ENCODE results near the gene PDCD11. TPM values are rescaled to one million over a fixed set of nuclear protein-coding genes. Genes with fewer than 3 reads are reported as not detected.

Gene PDCD11
- total RNA-seq, 1 donor from 2014 or later = 72.8 TPM

- Histone ChIP-seq H3K4me1 (ENCODE audit: insufficient read depth, low read length) (no peaks in the 10 kb centered on the region), H2AFZ (ENCODE audit: low read depth, low read length) (no peak overlapping the region), H3K9me3 (ENCODE audit: insufficient read depth, low read depth, low read length) (no peaks in the 10 kb centered on the region), H3K4me2 (ENCODE audit: low read length) (no peak overlapping the region), H3K36me3 (ENCODE audit: insufficient read depth, low read length) (peaks cover 64% of the 10 kb centered on the region), H4K20me1 (ENCODE audit: insufficient read depth, low read length) (peaks cover 51% of the 10 kb centered on the region), H3K27me3 (ENCODE audit: insufficient read depth, low read length) (no peaks in the 10 kb centered on the region), H3K9ac (ENCODE audit: low read length) (no peak overlapping the region), H3K4me3 (ENCODE audit: insufficient read depth, low read depth, low read length) (no peak overlapping the region), H3K27ac (ENCODE audit: low read depth, low read length) (no peak overlapping the region), H3K79me2 (ENCODE audit: insufficient read depth, low read length) (peaks cover 5% of the 10 kb centered on the region)
- FAIRE-seq = no peak
- Mint-ChIP-seq H3K27ac (ENCODE audit: unreplicated experiment) (no peak overlapping the region), H3K27me3 (ENCODE audit: low read depth, unreplicated experiment) (no peaks in the 10 kb centered on the region), H3K4me3 (ENCODE audit: unreplicated experiment) (no peak overlapping the region), H3K36me3 (ENCODE audit: low read depth, unreplicated experiment) (peaks cover 33% of the 10 kb centered on the region), H3K4me1 (ENCODE audit: low read depth, unreplicated experiment) (no peaks in the 10 kb centered on the region), H3K9me3 (ENCODE audit: unreplicated experiment) (no peaks in the 10 kb centered on the region)
- DNase-seq (ENCODE audit: low read depth) = no peak
- TF ChIP-seq EZH2 (IDR thresholded peaks at IDR 0.05; ENCODE audit: insufficient read depth, low read length) (no peak), CTCF (IDR thresholded peaks at IDR 0.05; ENCODE audit: insufficient read depth, low read depth, low read length) (no peak)
Measured at GRCh38 chr10:103423748-103424147, 27.3 kb downstream of the PDCD11 start.

GRCh38 chr10:103427866-103428265, 31.4 kb downstream of the PDCD11 start:
- no peak for TF ChIP-seq EZH2 (IDR thresholded peaks at IDR 0.05; ENCODE audit: insufficient read depth, low read length)
- no peak for TF ChIP-seq CTCF (IDR thresholded peaks at IDR 0.05; ENCODE audit: insufficient read depth, low read depth, low read length)
- H3K36me3 Mint-ChIP-seq (ENCODE audit: low read depth, unreplicated experiment) = peaks cover 33% of the 10 kb centered on the region

GRCh38 chr10:103428989-103429643, 32.7 kb downstream of the PDCD11 start:
- FAIRE-seq = no peak
- H3K9me3 ChIP-seq (ENCODE audit: insufficient read depth, low read depth, low read length) = no peaks in the 10 kb centered on the region
- peaks cover 60% of the 10 kb centered on the region for H4K20me1 ChIP-seq (ENCODE audit: insufficient read depth, low read length)
- H3K4me3 Mint-ChIP-seq (ENCODE audit: unreplicated experiment) = no peak overlapping the region
- H3K79me2 ChIP-seq (ENCODE audit: insufficient read depth, low read length) = no peaks in the 10 kb centered on the region
- TF ChIP-seq CTCF (IDR thresholded peaks at IDR 0.05; ENCODE audit: insufficient read depth, low read depth, low read length) (no peak), EZH2 (IDR thresholded peaks at IDR 0.05; ENCODE audit: insufficient read depth, low read length) (no peak)
- no peak overlapping the region for H3K27ac ChIP-seq (ENCODE audit: low read depth, low read length)
- H3K27ac Mint-ChIP-seq (ENCODE audit: unreplicated experiment) = no peak overlapping the region
- no peaks in the 10 kb centered on the region for H3K4me1 Mint-ChIP-seq (ENCODE audit: low read depth, unreplicated experiment)
- no peak overlapping the region for H3K9ac ChIP-seq (ENCODE audit: low read length)
- DNase-seq (ENCODE audit: low read depth) = no peak
- H3K4me3 ChIP-seq (ENCODE audit: insufficient read depth, low read depth, low read length) = no peak overlapping the region
- H3K4me1 ChIP-seq (ENCODE audit: insufficient read depth, low read length) = no peaks in the 10 kb centered on the region
- no peak overlapping the region for H2AFZ ChIP-seq (ENCODE audit: low read depth, low read length)
- H3K9me3 Mint-ChIP-seq (ENCODE audit: unreplicated experiment) = no peaks in the 10 kb centered on the region
- H3K27me3 Mint-ChIP-seq (ENCODE audit: low read depth, unreplicated experiment) = no peaks in the 10 kb centered on the region
- H3K36me3 Mint-ChIP-seq (ENCODE audit: low read depth, unreplicated experiment) = peaks cover 30% of the 10 kb centered on the region
- H3K4me2 ChIP-seq (ENCODE audit: low read length) = no peak overlapping the region
- H3K36me3 ChIP-seq (ENCODE audit: insufficient read depth, low read length) = peaks cover 65% of the 10 kb centered on the region
- H3K27me3 ChIP-seq (ENCODE audit: insufficient read depth, low read length) = no peaks in the 10 kb centered on the region

More at GRCh38 chr10:103427866-103428265, 31.4 kb downstream of the PDCD11 start:
- H3K27me3 Mint-ChIP-seq (ENCODE audit: low read depth, unreplicated experiment) = no peaks in the 10 kb centered on the region
- no peak for DNase-seq (ENCODE audit: low read depth)
- H3K4me2 ChIP-seq (ENCODE audit: low read length) = no peak overlapping the region
- no peak overlapping the region for H3K27ac ChIP-seq (ENCODE audit: low read depth, low read length)
- H3K27me3 ChIP-seq (ENCODE audit: insufficient read depth, low read length) = no peaks in the 10 kb centered on the region
- no peaks in the 10 kb centered on the region for H3K4me1 ChIP-seq (ENCODE audit: insufficient read depth, low read length)
- peaks cover 5% of the 10 kb centered on the region for H3K79me2 ChIP-seq (ENCODE audit: insufficient read depth, low read length)
- no peak overlapping the region for H3K9ac ChIP-seq (ENCODE audit: low read length)
- H3K4me3 Mint-ChIP-seq (ENCODE audit: unreplicated experiment) = no peak overlapping the region
- H3K27ac Mint-ChIP-seq (ENCODE audit: unreplicated experiment) = no peak overlapping the region
- no peak overlapping the region for H3K4me3 ChIP-seq (ENCODE audit: insufficient read depth, low read depth, low read length)
- no peak for FAIRE-seq
- no peaks in the 10 kb centered on the region for H3K4me1 Mint-ChIP-seq (ENCODE audit: low read depth, unreplicated experiment)
- H3K9me3 ChIP-seq (ENCODE audit: insufficient read depth, low read depth, low read length) = no peaks in the 10 kb centered on the region
- no peak overlapping the region for H2AFZ ChIP-seq (ENCODE audit: low read depth, low read length)
- H4K20me1 ChIP-seq (ENCODE audit: insufficient read depth, low read length) = peaks cover 57% of the 10 kb centered on the region
- no peaks in the 10 kb centered on the region for H3K9me3 Mint-ChIP-seq (ENCODE audit: unreplicated experiment)
- H3K36me3 ChIP-seq (ENCODE audit: insufficient read depth, low read length) = peaks cover 66% of the 10 kb centered on the region

All from astrocyte (in vitro differentiated cells and primary cell).